Measurements from ENCODE around the gene IQSEC3.

The IQSEC3 gene

GRCh38 chr12:113347-113746, 46.8 kb downstream of the IQSEC3 start:
- no peak for DNase-seq

GRCh38 chr12:114626-115211, 48.2 kb downstream of the IQSEC3 start:
- DNase-seq: no peak

- no peak for DNase-seq
Observed at GRCh38 chr12:115518-115917, 49.0 kb downstream of the IQSEC3 start.

GRCh38 chr12:115960-116915, 49.7 kb downstream of the IQSEC3 start:
- no peak for DNase-seq

- DNase-seq: no peak
Observed at GRCh38 chr12:117311-117710, 50.7 kb downstream of the IQSEC3 start.

GRCh38 chr12:117816-118345, 51.3 kb downstream of the IQSEC3 start:
- DNase-seq: no peak

- no peak for DNase-seq
Observed at GRCh38 chr12:118591-118990, 52.0 kb downstream of the IQSEC3 start.

- peak in 1 of 3 experiments; percentile 10 for DNase-seq
Observed at GRCh38 chr12:120951-121350, 54.4 kb downstream of the IQSEC3 start.

GRCh38 chr12:121647-122046, 55.1 kb downstream of the IQSEC3 start:
- DNase-seq: no peak

GRCh38 chr12:125075-125474, 58.5 kb downstream of the IQSEC3 start:
- peak in 1 of 3 experiments; percentile 18 for DNase-seq

GRCh38 chr12:125566-125965, 59.0 kb downstream of the IQSEC3 start:
- no peak for DNase-seq

GRCh38 chr12:128079-128478, 61.5 kb downstream of the IQSEC3 start:
- peak in 1 of 3 experiments; percentile 21 for DNase-seq

GRCh38 chr12:129001-129400, 62.4 kb downstream of the IQSEC3 start:
- DNase-seq: no peak

- no peak for DNase-seq
Observed at GRCh38 chr12:130519-130918, 64.0 kb downstream of the IQSEC3 start.

- peak in 1 of 3 experiments; percentile 9 for DNase-seq
Observed at GRCh38 chr12:131008-131407, 64.4 kb downstream of the IQSEC3 start.

- no peak for DNase-seq
Observed at GRCh38 chr12:131732-132495, 65.3 kb downstream of the IQSEC3 start.

- peak in 1 of 3 experiments; percentile 41 for DNase-seq
Observed at GRCh38 chr12:133616-134232, 67.2 kb downstream of the IQSEC3 start.

GRCh38 chr12:135138-135537, 68.6 kb downstream of the IQSEC3 start:
- DNase-seq: no peak

GRCh38 chr12:138171-138897, 71.8 kb downstream of the IQSEC3 start:
- no peak for DNase-seq

GRCh38 chr12:138898-139534, 72.4 kb downstream of the IQSEC3 start:
- no peak for DNase-seq

GRCh38 chr12:139585-139984, 73.0 kb downstream of the IQSEC3 start:
- peak in 2 of 3 experiments; percentile 31 to 64 for DNase-seq

Data from NCI-H1417 (cell line).